Measurements from ENCODE around the gene HAUS1.

DNA sequence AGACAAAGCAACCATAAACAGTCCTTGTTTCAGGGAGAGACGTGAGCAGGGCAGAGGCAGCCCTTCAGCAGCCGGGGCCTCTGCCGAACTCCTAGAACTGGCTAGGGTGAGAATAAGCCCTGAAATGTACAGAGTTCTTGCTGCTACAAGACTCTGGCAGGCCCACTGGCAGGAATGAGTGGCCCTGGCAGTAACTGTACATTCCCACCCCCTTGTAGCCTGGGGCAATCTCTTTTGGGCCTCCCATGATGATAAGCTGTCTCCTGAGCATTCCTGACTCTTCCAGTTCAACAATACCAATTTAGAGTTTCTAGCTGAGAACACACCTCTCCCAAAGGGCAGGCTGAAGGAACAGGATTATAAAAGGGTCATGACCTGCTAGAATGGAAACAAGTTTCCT is 54.3 kb downstream of the HAUS1 start:
- TF ChIP-seq CTCF (conservative IDR thresholded peaks at IDR 0.05; ENCODE audit: low read depth in 2 of 2) = no peak
- TF ChIP-seq EZH2phosphoT487 (IDR thresholded peaks at IDR 0.05; ENCODE audit: unreplicated experiment) = no peak
- TF ChIP-seq CREB1 (CRISPR knock-in tag; IDR thresholded peaks at IDR 0.05; ENCODE audit: low read depth) = no peak
- no peak for TF ChIP-seq EZH2 (IDR thresholded peaks at IDR 0.05; ENCODE audit: low read depth, unreplicated experiment)
- TF ChIP-seq JUNB (IDR thresholded peaks at IDR 0.05; ENCODE audit: unreplicated experiment) = no peak

Measured in GM23338 (cell line).